IgD-negative memory B cell (primary cell): ENCODE data around the gene ANKRD28. TPM values are rescaled to one million over a fixed set of nuclear protein-coding genes. Genes with fewer than 3 reads are reported as not detected.
"Not testable (repeated sequence)": the region's sequence is repeated elsewhere in the genome, so short reads cannot be mapped to it uniquely, and the experiment has no call there.

ENCODE experiments used
- H3K27ac Mint-ChIP-seq, 3 donors: one replicate each; pipeline ENCODE4 v1.8.0; 2020 to 2022; ENCODE audit warnings: mild to moderate bottlenecking in 3 of 3, mixed read lengths in 3 of 3, moderate library complexity in 1 of 3
- H3K27me3 Mint-ChIP-seq: one replicate; pipeline ENCODE4 v1.8.0; 2021; ENCODE audit warnings: mixed read lengths
- H3K36me3 Mint-ChIP-seq: one replicate; pipeline ENCODE4 v1.8.0; 2020; ENCODE audit warnings: mild to moderate bottlenecking, mixed read lengths
- H3K4me1 Mint-ChIP-seq, 3 donors: one replicate each; pipeline ENCODE4 v1.8.0; 2020 to 2022; ENCODE audit warnings: mixed read lengths in 3 of 3, mild to moderate bottlenecking in 1 of 3
- H3K4me3 Mint-ChIP-seq, 4 donors: one replicate each; pipeline ENCODE4 v1.8.0; 2020 to 2022; ENCODE audit warnings: mild to moderate bottlenecking in 4 of 4, mixed read lengths in 4 of 4, moderate library complexity in 3 of 4
- H3K9me3 Mint-ChIP-seq, 3 donors: one replicate each; pipeline ENCODE4 v1.8.0; 2020 to 2021; ENCODE audit warnings: mixed read lengths in 3 of 3, mild to moderate bottlenecking in 1 of 3
- polyA plus RNA-seq: library from polyadenylated mRNA; unstranded; fragments of 300-500 nt; fragmentation: Illumina TruSeq; gene quantifications from one replicate; pipeline ENCODE4 v1.2.3, GENCODE V29; 2021

ANKRD28 gene
- polyA plus RNA-seq, 1 donor from 2014 or later, result 8.8 TPM

GRCh38 chr3:15629860-15630597 is 167.8 kb downstream of the ANKRD28 start:
- Mint-ChIP-seq H3K9me3 (no peaks in the 10 kb centered on the region), H3K4me1 (peaks cover 12 to 14% (median 13%) of the 10 kb centered on the region in 3 donors), H3K4me3 (peak overlapping the region in 3 of 4 donors; percentile 12 to 76 (median 67)), H3K27me3 (no peaks in the 10 kb centered on the region), H3K36me3 (peaks cover 3% of the 10 kb centered on the region), H3K27ac (peak overlapping the region in 2 of 3 donors; percentile 1 to 4)

GRCh38 chr3:15628967-15629366 is 168.8 kb downstream of the ANKRD28 start:
- peaks cover 7 to 18% (median 17%) of the 10 kb centered on the region in 3 donors for H3K4me1 Mint-ChIP-seq
- H3K4me3 Mint-ChIP-seq, result no peak overlapping the region
- H3K36me3 Mint-ChIP-seq, result peaks cover 5% of the 10 kb centered on the region
- H3K27me3 Mint-ChIP-seq, result no peaks in the 10 kb centered on the region
- no peak overlapping the region for H3K27ac Mint-ChIP-seq
- no peaks in the 10 kb centered on the region for H3K9me3 Mint-ChIP-seq

GRCh38 chr3:15623535-15624440 is 174.0 kb downstream of the ANKRD28 start:
- H3K9me3 Mint-ChIP-seq, result peaks cover 6 to 20% (median 9%) of the 10 kb centered on the region in 3 donors
- peak overlapping the region in 1 of 4 donors; percentile 39 for H3K4me3 Mint-ChIP-seq
- no peaks in the 10 kb centered on the region for H3K27me3 Mint-ChIP-seq
- peaks cover 0 to 8% (median 6%) of the 10 kb centered on the region in 3 donors for H3K4me1 Mint-ChIP-seq
- H3K27ac Mint-ChIP-seq, result no peak overlapping the region
- peaks cover 35% of the 10 kb centered on the region for H3K36me3 Mint-ChIP-seq

GRCh38 chr3:15619659-15620464 is 177.9 kb downstream of the ANKRD28 start:
- H3K27me3 Mint-ChIP-seq, H3K4me3 Mint-ChIP-seq, H3K4me1 Mint-ChIP-seq: not testable (repeated sequence)
- Mint-ChIP-seq H3K27ac (peak overlapping the region in 1 of 3 donors; percentile 17), H3K9me3 (peaks cover 6 to 20% (median 9%) of the 10 kb centered on the region in 3 donors), H3K36me3 (peaks cover 32% of the 10 kb centered on the region)

Other genes starting within 250 kb of the ANKRD28 start
- gene HACL1, start 196.4 kb downstream of the ANKRD28 start, polyA plus RNA-seq, result 32.0 TPM
- gene BTD, start 196.2 kb downstream of the ANKRD28 start, polyA plus RNA-seq, result 13.0 TPM